SKM-1 (cell line): ENCODE measurements around the gene LRRC34.

ENCODE experiments used
- DNase-seq: peaks from one replicate; lab custom pipeline; 2025; ENCODE audit not compliant: unreplicated experiment; lab: John Stamatoyannopoulos, UW

Gene LRRC34

GRCh38 chr3:169812332-169813235, at the start of gene LRRC34, which contains the start of gene LRRIQ4:
LRRC34 (minus strand) TSS chr3:169812904; CDS start chr3:169812548, 356 bp downstream.
LRRIQ4 (plus strand) TSS chr3:169812870; CDS start chr3:169821922, 9,052 bp downstream.
- peak; percentile 74 for DNase-seq

- DNase-seq = no peak
Observed at GRCh38 chr3:169861871-169862270, 49.2 kb upstream of the LRRC34 start.

GRCh38 chr3:169857811-169858210, 45.1 kb upstream of the LRRC34 start:
- DNase-seq = no peak

- no peak for DNase-seq
Observed at GRCh38 chr3:169855514-169855913, 42.8 kb upstream of the LRRC34 start.

GRCh38 chr3:169850618-169851017, 37.9 kb upstream of the LRRC34 start:
- no peak for DNase-seq

GRCh38 chr3:169848741-169849140, 36.0 kb upstream of the LRRC34 start:
- no peak for DNase-seq

- DNase-seq = no peak
Observed at GRCh38 chr3:169847896-169848295, 35.2 kb upstream of the LRRC34 start.

GRCh38 chr3:169846458-169847193, 33.9 kb upstream of the LRRC34 start:
- DNase-seq = no peak

- peak; percentile 25 for DNase-seq
Observed at GRCh38 chr3:169842960-169843359, 30.3 kb upstream of the LRRC34 start.

GRCh38 chr3:169841171-169841570, 28.5 kb upstream of the LRRC34 start:
- DNase-seq = no peak

- DNase-seq = no peak
Observed at GRCh38 chr3:169838511-169839030, 25.9 kb upstream of the LRRC34 start.

- no peak for DNase-seq
Observed at GRCh38 chr3:169836942-169837275, 24.2 kb upstream of the LRRC34 start.

GRCh38 chr3:169836078-169836941, 23.6 kb upstream of the LRRC34 start:
- DNase-seq = no peak

- no peak for DNase-seq
Observed at GRCh38 chr3:169835533-169835932, 22.8 kb upstream of the LRRC34 start.

- no peak for DNase-seq
Observed at GRCh38 chr3:169827712-169828111, 15.0 kb upstream of the LRRC34 start.

GRCh38 chr3:169825316-169825715, 12.6 kb upstream of the LRRC34 start:
- no peak for DNase-seq

- no peak for DNase-seq
Observed at GRCh38 chr3:169822983-169823382, 10.3 kb upstream of the LRRC34 start.

GRCh38 chr3:169822540-169822939, 9.8 kb upstream of the LRRC34 start:
- DNase-seq = no peak

GRCh38 chr3:169822091-169822490, 9.4 kb upstream of the LRRC34 start:
- no peak for DNase-seq

- DNase-seq = no peak
Observed at GRCh38 chr3:169818316-169818715, 5.6 kb upstream of the LRRC34 start.

GRCh38 chr3:169815590-169816150, 3.0 kb upstream of the LRRC34 start:
- no peak for DNase-seq
